ENCODE data around the gene OR2A12. TPM values are rescaled to one million over a fixed set of nuclear protein-coding genes. Genes with fewer than 3 reads are reported as not detected.

OR2A12 gene
- polyA plus RNA-seq, 1 donor (not counting 4 experiments of a cell fraction or from before 2014, with no cell fraction given): not detected

DNA sequence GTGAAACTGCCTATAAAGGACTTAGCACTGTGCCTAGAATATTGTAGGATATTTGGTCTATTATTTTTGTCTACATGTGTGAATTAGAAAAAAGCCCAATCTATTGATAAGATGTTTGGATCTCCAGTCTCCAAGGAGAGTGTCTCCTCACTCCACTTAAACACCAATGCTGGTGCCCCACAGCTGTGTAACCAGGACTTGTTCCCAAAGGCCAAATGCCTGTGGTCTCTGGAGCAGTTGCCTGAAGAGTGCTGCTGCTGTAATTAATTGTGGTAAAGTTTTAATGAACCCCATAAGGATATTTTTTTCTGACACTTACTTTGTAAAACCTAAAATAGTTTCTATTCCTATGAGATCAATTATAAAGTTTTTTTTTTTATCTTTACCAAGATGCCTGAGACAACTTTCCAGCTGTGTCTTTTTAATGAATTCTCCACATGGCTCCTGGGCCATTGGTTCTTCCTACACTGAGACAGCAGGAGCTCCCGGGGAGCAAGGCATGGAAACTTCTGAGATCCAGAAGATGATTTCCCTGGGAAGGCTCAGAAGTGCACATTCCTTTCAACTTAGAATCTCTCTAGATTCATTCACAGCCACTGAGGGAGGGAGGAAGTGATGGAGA is 48.6 kb upstream of the OR2A12 start:
- no peaks in the 10 kb centered on the region for H3K27me3 ChIP-seq (ENCODE audit: control insufficient read depth, extremely low read depth, insufficient read depth, low read length)
- no peak overlapping the region for H2AFZ ChIP-seq (ENCODE audit: control insufficient read depth, low read length)
- no peaks in the 10 kb centered on the region for H3K9me3 ChIP-seq (ENCODE audit: control insufficient read depth, low read depth, low read length)
- no peaks in the 10 kb centered on the region for H3K36me3 ChIP-seq (ENCODE audit: control insufficient read depth in 2 of 2, extremely low read depth in 1 of 2, insufficient read depth in 2 of 2, low read length in 2 of 2)
- H4K20me1 ChIP-seq (ENCODE audit: control insufficient read depth, extremely low read depth, insufficient read depth, low read length): no peaks in the 10 kb centered on the region
- H3K9me1 ChIP-seq (ENCODE audit: control insufficient read depth, extremely low read depth, insufficient read depth, low read length): no peaks in the 10 kb centered on the region
- no peak overlapping the region for H3K4me3 ChIP-seq (ENCODE audit: control insufficient read depth in 2 of 3, extremely low read depth in 1 of 3, insufficient read depth in 2 of 3, low read depth in 1 of 3, low read length in 3 of 3)
- no peak for DNase-seq (ENCODE audit: low read depth, low spot score)
- H3K9ac ChIP-seq (ENCODE audit: control insufficient read depth, extremely low read depth, insufficient read depth, low read length): no peak overlapping the region
- H3K4me2 ChIP-seq (ENCODE audit: control insufficient read depth, extremely low read depth, insufficient read depth, low read depth, low read length): no peak overlapping the region
- H3K79me2 ChIP-seq (ENCODE audit: control insufficient read depth, insufficient read depth, low read length): no peaks in the 10 kb centered on the region
- TF ChIP-seq CTCF (optimal IDR thresholded peaks at IDR 0.05 in 1 of 3, IDR thresholded peaks at IDR 0.05 in 1 of 3, conservative IDR thresholded peaks at IDR 0.05 in 1 of 3; ENCODE audit: extremely low read depth in 1 of 3, insufficient read depth in 2 of 3, low read length in 3 of 3): no peak
- TF ChIP-seq EZH2 (IDR thresholded peaks at IDR 0.05; ENCODE audit: low read length): no peak
- no peak overlapping the region for H3K27ac ChIP-seq (ENCODE audit: control insufficient read depth, insufficient read depth, low read length)
- no peak for FAIRE-seq
- dilution Hi-C loops (cut with MboI; ENCODE audit: extremely low pct_ligation_motif_present, low sequenced_read_pairs): no loop called here
- no peaks in the 10 kb centered on the region for H3K4me1 ChIP-seq (ENCODE audit: control insufficient read depth, extremely low read depth, insufficient read depth, low read length)

GRCh38 chr7:144038887-144039286 is 47.2 kb upstream of the OR2A12 start:
- Histone ChIP-seq H4K20me1 (ENCODE audit: control insufficient read depth, extremely low read depth, insufficient read depth, low read length) (no peaks in the 10 kb centered on the region), H3K27me3 (ENCODE audit: control insufficient read depth, extremely low read depth, insufficient read depth, low read length) (no peaks in the 10 kb centered on the region), H3K4me3 (ENCODE audit: control insufficient read depth in 2 of 3, extremely low read depth in 1 of 3, insufficient read depth in 2 of 3, low read depth in 1 of 3, low read length in 3 of 3) (no peak overlapping the region), H3K79me2 (ENCODE audit: control insufficient read depth, insufficient read depth, low read length) (no peaks in the 10 kb centered on the region), H2AFZ (ENCODE audit: control insufficient read depth, low read length) (no peak overlapping the region), H3K9me1 (ENCODE audit: control insufficient read depth, extremely low read depth, insufficient read depth, low read length) (no peaks in the 10 kb centered on the region), H3K9me3 (ENCODE audit: control insufficient read depth, low read depth, low read length) (no peaks in the 10 kb centered on the region), H3K9ac (ENCODE audit: control insufficient read depth, extremely low read depth, insufficient read depth, low read length) (no peak overlapping the region), H3K27ac (ENCODE audit: control insufficient read depth, insufficient read depth, low read length) (no peak overlapping the region), H3K4me2 (ENCODE audit: control insufficient read depth, extremely low read depth, insufficient read depth, low read depth, low read length) (no peak overlapping the region), H3K4me1 (ENCODE audit: control insufficient read depth, extremely low read depth, insufficient read depth, low read length) (no peaks in the 10 kb centered on the region), H3K36me3 (ENCODE audit: control insufficient read depth in 2 of 2, extremely low read depth in 1 of 2, insufficient read depth in 2 of 2, low read length in 2 of 2) (no peaks in the 10 kb centered on the region)
- DNase-seq (ENCODE audit: low read depth, low spot score) (no peak), FAIRE-seq (no peak)
- TF ChIP-seq CTCF (optimal IDR thresholded peaks at IDR 0.05 in 1 of 3, IDR thresholded peaks at IDR 0.05 in 1 of 3, conservative IDR thresholded peaks at IDR 0.05 in 1 of 3; ENCODE audit: extremely low read depth in 1 of 3, insufficient read depth in 2 of 3, low read length in 3 of 3) (no peak), EZH2 (IDR thresholded peaks at IDR 0.05; ENCODE audit: low read length) (no peak)
- dilution Hi-C loops (cut with MboI; ENCODE audit: extremely low pct_ligation_motif_present, low sequenced_read_pairs): no loop called here

Measured in keratinocyte (primary cell).